Neural progenitor cell (in vitro differentiated cells): Measurements from ENCODE around the gene SCUBE3. TPM values are rescaled to one million over a fixed set of nuclear protein-coding genes. Genes with fewer than 3 reads are reported as not detected.

Experiments
- DNase-seq: peaks from one replicate; pipeline ENCODE4 v3.0.0-alpha.2; 2016; ENCODE audit warnings: low spot score
- H2AFZ ChIP-seq: fragments of 200-600 bp; sonication (generic); replicated peaks from 2 replicates; pipeline ENCODE4 v1.6.1; 2016; ENCODE audit warnings: antibody characterized with exemption
- H3F3A ChIP-seq: fragments of 200-600 bp; sonication (generic); 2 replicates; pipeline ENCODE4 v1.6.1; 2016; ENCODE audit warnings: antibody characterized with exemption, low read depth
- H3K27ac ChIP-seq: fragments of 200-600 bp; sonication (generic); 2 replicates; pipeline ENCODE4 v1.5.1; 2016; ENCODE audit warnings: mild to moderate bottlenecking
- H3K27me3 ChIP-seq: fragments of 200-600 bp; sonication (generic); 2 replicates; pipeline ENCODE4 v1.6.1; 2016; ENCODE audit warnings: mild to moderate bottlenecking, moderate library complexity
- H3K36me3 ChIP-seq: fragments of 200-600 bp; sonication (generic); 2 replicates; pipeline ENCODE4 v1.5.1; 2016
- H3K4me1 ChIP-seq: fragments of 200-600 bp; sonication (generic); 2 replicates; pipeline ENCODE4 v1.6.1; 2016; ENCODE audit warnings: mixed run types
- H3K4me2 ChIP-seq: fragments of 200-600 bp; sonication (generic); 2 replicates; pipeline ENCODE4 v1.6.1; 2016
- H3K4me3 ChIP-seq: fragments of 200-600 bp; sonication (generic); 2 replicates; pipeline ENCODE4 v1.5.1; 2016
- H3K79me2 ChIP-seq: fragments of 200-600 bp; sonication (generic); 2 replicates; pipeline ENCODE4 v1.6.1; 2016; ENCODE audit warnings: low read depth
- H3K9ac ChIP-seq: fragments of 200-600 bp; sonication (generic); 2 replicates; pipeline ENCODE4 v1.6.1; 2016
- H3K9me3 ChIP-seq: fragments of 200-600 bp; sonication (generic); 2 replicates; pipeline ENCODE4 v1.5.1; 2016; ENCODE audit warnings: low read depth
- H4K20me1 ChIP-seq: fragments of 200-600 bp; sonication (generic); 2 replicates; pipeline ENCODE4 v1.6.1; 2016; ENCODE audit warnings: low read depth
- H3K27ac Mint-ChIP-seq: 3 replicates; pipeline ENCODE4 v1.8.0; 2021; ENCODE audit warnings: mixed read lengths
- H3K27me3 Mint-ChIP-seq: 2 replicates; pipeline ENCODE4 v1.8.0; 2022; ENCODE audit warnings: low read depth, mild to moderate bottlenecking, inconsistent platforms, moderate library complexity, mixed read lengths; ENCODE audit not compliant: insufficient read depth
- H3K36me3 Mint-ChIP-seq: 3 replicates; pipeline ENCODE4 v1.8.0; 2021; ENCODE audit warnings: mixed read lengths
- H3K4me1 Mint-ChIP-seq: 3 replicates; pipeline ENCODE4 v1.8.0; 2021; ENCODE audit warnings: mixed read lengths
- H3K4me3 Mint-ChIP-seq: 3 replicates; pipeline ENCODE4 v1.8.0; 2021; ENCODE audit warnings: mild to moderate bottlenecking, moderate library complexity, mixed read lengths
- H3K9me3 Mint-ChIP-seq: 3 replicates; pipeline ENCODE4 v1.8.0; 2020; ENCODE audit warnings: mixed read lengths
- EZH2 ChIP-seq: fragments of 200-600 bp; sonication (generic); IDR thresholded peaks from 2 replicates; pipeline ENCODE4 v1.6.1; 2017; ENCODE audit warnings: antibody characterized with exemption, mild to moderate bottlenecking, moderate library complexity
- EZH2phosphoT487 ChIP-seq: fragments of 200-600 bp; sonication (generic); IDR thresholded peaks from 2 replicates; pipeline ENCODE4 v1.6.1; 2017; ENCODE audit warnings: antibody characterized with exemption
- total RNA-seq: library from RNA; depleted of rRNA; stranded (reverse); fragments of >200 nt; gene quantifications from 2 replicates; pipeline ENCODE4 v1.2.3, GENCODE V29; 2015; ENCODE audit warnings: low replicate concordance
- TF ChIP-seq, protein P1 (sequence below): fragments of 200-600 bp; sonication (generic); IDR thresholded peaks from 2 replicates; pipeline ENCODE4 v1.5.1; 2017; ENCODE audit warnings: antibody characterized with exemption, mild to moderate bottlenecking

The SCUBE3 gene
- total RNA-seq, 1 donor from 2014 or later, result 11.4 TPM

DNA sequence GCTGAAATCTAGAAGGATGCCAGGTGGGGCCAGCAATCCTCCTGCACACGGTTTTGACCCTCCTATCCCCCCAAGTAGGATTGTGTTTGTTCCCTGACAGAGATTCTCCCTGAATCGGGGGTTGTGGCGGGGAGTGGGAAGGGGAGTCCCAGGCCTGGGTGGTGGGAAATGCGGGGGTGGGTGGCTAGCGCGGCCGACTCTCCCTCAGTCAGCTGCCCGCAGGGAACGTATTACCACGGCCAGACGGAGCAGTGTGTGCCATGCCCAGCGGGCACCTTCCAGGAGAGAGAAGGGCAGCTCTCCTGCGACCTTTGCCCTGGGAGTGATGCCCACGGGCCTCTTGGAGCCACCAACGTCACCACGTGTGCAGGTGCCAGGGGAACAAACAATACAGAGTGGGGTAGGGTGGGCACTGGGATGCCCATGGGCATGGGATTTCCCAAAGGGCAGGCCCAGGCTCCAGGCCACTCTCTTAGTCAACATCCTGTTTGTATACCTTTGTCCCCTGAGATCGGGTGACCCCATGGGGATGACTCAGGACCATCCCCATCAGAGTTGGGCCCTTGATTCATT lies 29.7 kb downstream of the SCUBE3 start:
- H3K4me1 ChIP-seq, result peaks cover 8% of the 10 kb centered on the region
- no peaks in the 10 kb centered on the region for H3K27me3 ChIP-seq
- H3K9me3 Mint-ChIP-seq, result no peaks in the 10 kb centered on the region
- H3K4me1 Mint-ChIP-seq, result peaks cover 20% of the 10 kb centered on the region
- H3K27ac Mint-ChIP-seq, result no peak overlapping the region
- peaks cover 54% of the 10 kb centered on the region for H4K20me1 ChIP-seq
- H3K9me3 ChIP-seq, result no peaks in the 10 kb centered on the region
- H3K36me3 ChIP-seq, result no peaks in the 10 kb centered on the region
- no peak overlapping the region for H3K4me3 Mint-ChIP-seq
- TF ChIP-seq, protein P1, sequence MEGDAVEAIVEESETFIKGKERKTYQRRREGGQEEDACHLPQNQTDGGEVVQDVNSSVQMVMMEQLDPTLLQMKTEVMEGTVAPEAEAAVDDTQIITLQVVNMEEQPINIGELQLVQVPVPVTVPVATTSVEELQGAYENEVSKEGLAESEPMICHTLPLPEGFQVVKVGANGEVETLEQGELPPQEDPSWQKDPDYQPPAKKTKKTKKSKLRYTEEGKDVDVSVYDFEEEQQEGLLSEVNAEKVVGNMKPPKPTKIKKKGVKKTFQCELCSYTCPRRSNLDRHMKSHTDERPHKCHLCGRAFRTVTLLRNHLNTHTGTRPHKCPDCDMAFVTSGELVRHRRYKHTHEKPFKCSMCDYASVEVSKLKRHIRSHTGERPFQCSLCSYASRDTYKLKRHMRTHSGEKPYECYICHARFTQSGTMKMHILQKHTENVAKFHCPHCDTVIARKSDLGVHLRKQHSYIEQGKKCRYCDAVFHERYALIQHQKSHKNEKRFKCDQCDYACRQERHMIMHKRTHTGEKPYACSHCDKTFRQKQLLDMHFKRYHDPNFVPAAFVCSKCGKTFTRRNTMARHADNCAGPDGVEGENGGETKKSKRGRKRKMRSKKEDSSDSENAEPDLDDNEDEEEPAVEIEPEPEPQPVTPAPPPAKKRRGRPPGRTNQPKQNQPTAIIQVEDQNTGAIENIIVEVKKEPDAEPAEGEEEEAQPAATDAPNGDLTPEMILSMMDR, result no peak
- TF ChIP-seq EZH2 (no peak), EZH2phosphoT487 (no peak)
- H3F3A ChIP-seq, result no peaks in the 10 kb centered on the region
- no peak for DNase-seq
- H3K36me3 Mint-ChIP-seq, result peaks cover 23% of the 10 kb centered on the region
- no peak overlapping the region for H3K27ac ChIP-seq
- peaks cover 2% of the 10 kb centered on the region for H3K27me3 Mint-ChIP-seq
- H3K4me3 ChIP-seq, result no peak overlapping the region
- no peaks in the 10 kb centered on the region for H3K79me2 ChIP-seq
- H2AFZ ChIP-seq, result no peak overlapping the region
- no peak overlapping the region for H3K4me2 ChIP-seq
- no peak overlapping the region for H3K9ac ChIP-seq

DNA sequence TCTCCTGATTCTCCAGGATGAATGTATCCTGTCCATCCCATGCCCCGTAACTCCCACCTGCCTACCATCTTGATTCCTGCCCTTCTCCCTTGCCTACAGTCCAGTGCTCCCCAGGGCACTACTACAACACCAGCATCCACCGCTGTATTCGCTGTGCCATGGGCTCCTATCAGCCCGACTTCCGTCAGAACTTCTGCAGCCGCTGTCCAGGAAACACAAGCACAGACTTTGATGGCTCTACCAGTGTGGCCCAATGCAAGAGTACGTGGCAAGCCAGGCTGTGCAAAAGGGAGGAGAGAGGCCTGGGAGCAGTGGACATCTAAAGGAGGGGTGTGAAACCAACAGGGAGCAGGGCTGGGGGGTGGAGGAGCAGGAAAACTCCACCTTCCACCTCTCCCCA lies 30.8 kb downstream of the SCUBE3 start:
- Mint-ChIP-seq H3K36me3 (peaks cover 28% of the 10 kb centered on the region), H3K27ac (peak overlapping the region; percentile 68), H3K4me1 (peaks cover 13% of the 10 kb centered on the region), H3K4me3 (no peak overlapping the region), H3K9me3 (no peaks in the 10 kb centered on the region), H3K27me3 (peaks cover 2% of the 10 kb centered on the region)
- H3K4me2 ChIP-seq, result no peak overlapping the region
- peaks cover 3% of the 10 kb centered on the region for H3F3A ChIP-seq
- H3K27me3 ChIP-seq, result no peaks in the 10 kb centered on the region
- H3K79me2 ChIP-seq, result no peaks in the 10 kb centered on the region
- H3K4me3 ChIP-seq, result no peak overlapping the region
- no peak overlapping the region for H2AFZ ChIP-seq
- no peaks in the 10 kb centered on the region for H3K36me3 ChIP-seq
- H3K4me1 ChIP-seq, result peaks cover 5% of the 10 kb centered on the region
- H3K9me3 ChIP-seq, result no peaks in the 10 kb centered on the region
- TF ChIP-seq EZH2 (no peak), EZH2phosphoT487 (no peak)
- no peak overlapping the region for H3K9ac ChIP-seq
- peaks cover 54% of the 10 kb centered on the region for H4K20me1 ChIP-seq
- no peak overlapping the region for H3K27ac ChIP-seq
- DNase-seq, result no peak

DNA sequence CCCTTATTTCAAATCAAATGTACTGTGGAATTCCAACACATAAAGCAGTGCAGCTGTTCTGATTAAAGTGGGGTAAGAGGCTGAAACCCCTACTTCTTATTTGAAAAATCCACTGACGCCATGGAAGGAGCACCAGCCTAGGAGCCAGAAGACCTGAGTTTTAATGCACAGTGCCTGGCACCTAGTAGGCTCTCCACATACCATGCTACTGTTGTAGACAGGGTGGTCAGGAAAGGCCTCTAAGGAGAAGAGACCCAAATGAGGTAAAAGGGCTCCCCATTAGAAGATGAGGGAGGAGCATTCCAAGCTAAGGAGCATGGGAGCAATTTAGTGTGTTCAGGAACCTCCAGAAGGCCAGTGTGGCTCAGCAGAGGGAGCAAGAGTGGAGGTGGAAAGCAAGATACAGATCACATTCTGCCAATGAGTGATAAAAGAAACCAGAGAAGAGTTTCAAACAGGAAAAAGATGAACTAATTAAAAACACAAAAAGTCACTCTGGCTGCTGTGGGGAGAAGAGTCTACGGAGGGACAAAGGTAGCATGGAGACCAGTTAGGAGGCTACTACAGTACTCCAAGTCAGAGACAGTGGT lies 34.0 kb downstream of the SCUBE3 start:
- Histone ChIP-seq H3K27ac (no peak overlapping the region), H3K27me3 (no peaks in the 10 kb centered on the region), H2AFZ (no peak overlapping the region), H3K36me3 (no peaks in the 10 kb centered on the region), H3F3A (peaks cover 5% of the 10 kb centered on the region), H3K9me3 (no peaks in the 10 kb centered on the region), H3K4me3 (no peak overlapping the region), H3K4me1 (peaks cover 5% of the 10 kb centered on the region), H4K20me1 (peaks cover 49% of the 10 kb centered on the region), H3K4me2 (no peak overlapping the region), H3K9ac (no peak overlapping the region), H3K79me2 (no peaks in the 10 kb centered on the region)
- peaks cover 2% of the 10 kb centered on the region for H3K27me3 Mint-ChIP-seq
- H3K4me3 Mint-ChIP-seq, result no peak overlapping the region
- no peak overlapping the region for H3K27ac Mint-ChIP-seq
- no peak for DNase-seq
- H3K36me3 Mint-ChIP-seq, result peaks cover 35% of the 10 kb centered on the region
- H3K9me3 Mint-ChIP-seq, result no peaks in the 10 kb centered on the region
- no peak for TF ChIP-seq EZH2
- TF ChIP-seq EZH2phosphoT487, result no peak
- TF ChIP-seq, protein P1, result no peak
- peaks cover 7% of the 10 kb centered on the region for H3K4me1 Mint-ChIP-seq

DNA sequence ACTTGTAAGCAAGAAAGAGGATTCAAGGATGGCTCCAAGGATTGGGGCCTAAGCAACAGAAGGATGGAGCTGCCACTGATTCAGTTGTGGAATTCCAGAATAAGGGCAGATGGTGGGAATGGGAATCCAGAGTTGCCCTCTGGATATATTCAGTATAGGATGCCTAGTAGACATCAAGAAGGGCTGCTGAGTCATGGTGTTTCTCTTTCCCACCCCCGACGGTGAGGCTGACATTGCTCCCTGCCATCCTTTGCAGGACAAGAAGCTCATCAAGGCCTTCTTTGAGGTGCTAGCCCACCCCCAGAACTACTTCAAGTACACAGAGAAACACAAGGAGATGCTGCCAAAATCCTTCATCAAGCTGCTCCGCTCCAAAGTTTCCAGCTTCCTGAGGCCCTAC lies 34.5 kb downstream of the SCUBE3 start:
- Mint-ChIP-seq H3K36me3 (peaks cover 35% of the 10 kb centered on the region), H3K4me3 (no peak overlapping the region), H3K27me3 (peaks cover 2% of the 10 kb centered on the region), H3K4me1 (peaks cover 7% of the 10 kb centered on the region), H3K27ac (no peak overlapping the region), H3K9me3 (no peaks in the 10 kb centered on the region)
- peaks cover 3% of the 10 kb centered on the region for H3K79me2 ChIP-seq
- peaks cover 5% of the 10 kb centered on the region for H3K4me1 ChIP-seq
- H3K4me2 ChIP-seq, result no peak overlapping the region
- TF ChIP-seq EZH2phosphoT487 (no peak), EZH2 (no peak)
- TF ChIP-seq, protein P1, result no peak
- DNase-seq, result no peak
- no peak overlapping the region for H3K9ac ChIP-seq
- H3K27ac ChIP-seq, result no peak overlapping the region
- no peaks in the 10 kb centered on the region for H3K9me3 ChIP-seq
- peaks cover 5% of the 10 kb centered on the region for H3F3A ChIP-seq
- H3K27me3 ChIP-seq, result no peaks in the 10 kb centered on the region
- no peak overlapping the region for H2AFZ ChIP-seq
- peaks cover 49% of the 10 kb centered on the region for H4K20me1 ChIP-seq
- H3K4me3 ChIP-seq, result no peak overlapping the region
- H3K36me3 ChIP-seq, result no peaks in the 10 kb centered on the region
